Activated CD8-positive, alpha-beta T cell treated with anti-CD3 and anti-CD28 coated beads for 36 hours (primary cell): ENCODE results near the gene ZNF688. TPM values are rescaled to one million over a fixed set of nuclear protein-coding genes. Genes with fewer than 3 reads are reported as not detected.

ENCODE experiments used
- ATAC-seq: fragments of 200-7000 bp; cut with Tn5 transposase; one replicate; pipeline ENCODE4 v1.10.0; 2021; ENCODE audit warnings: mild to moderate bottlenecking, moderate library complexity
- CTCF ChIA-PET: fragments of 350-600 bp; sonication (Branson Sonifier 250); formaldehyde crosslinking; loops from one replicate; lab custom pipeline; 2021; ENCODE audit warnings: antibody characterized with exemption; lab: Charles Lee
- POLR2A ChIA-PET: fragments of 350-600 bp; sonication (Branson Sonifier 250); formaldehyde crosslinking; loops from one replicate; lab custom pipeline; 2021; ENCODE audit warnings: antibody characterized with exemption; lab: Charles Lee
- DNase-seq: peaks from one replicate; pipeline ENCODE4 v3.0.0-alpha.2; 2020
- H3K27ac Mint-ChIP-seq: one replicate; pipeline ENCODE4 v1.8.0; 2021; ENCODE audit warnings: mild to moderate bottlenecking, mixed read lengths
- H3K27me3 Mint-ChIP-seq: one replicate; pipeline ENCODE4 v1.8.0; 2021; ENCODE audit warnings: mixed read lengths
- H3K36me3 Mint-ChIP-seq: one replicate; pipeline ENCODE4 v1.8.0; 2021; ENCODE audit warnings: low read depth, mixed read lengths
- H3K4me1 Mint-ChIP-seq: one replicate; pipeline ENCODE4 v1.8.0; 2021; ENCODE audit warnings: low read depth, mixed read lengths
- H3K4me3 Mint-ChIP-seq: one replicate; pipeline ENCODE4 v1.8.0; 2021; ENCODE audit warnings: mild to moderate bottlenecking, moderate library complexity, mixed read lengths
- H3K9me3 Mint-ChIP-seq: one replicate; pipeline ENCODE4 v1.8.0; 2021; ENCODE audit warnings: mixed read lengths
- intact Hi-C: fragments of 100-400 bp; cut with micrococcal nuclease; formaldehyde crosslinking; loops from one replicate; pipeline ENCODE4 v1.10.0; 2022
- total RNA-seq, 2 experiments: library from RNA; stranded (reverse); gene quantifications; one replicate each; pipeline ENCODE4 v1.2.3, GENCODE V29; 2021
- TF ChIP-seq, protein P1 (sequence below): fragments of 200-600 bp; IDR thresholded peaks from one replicate; pipeline ENCODE4 v1.8.0; 2022; ENCODE audit warnings: antibody characterized with exemption, mild to moderate bottlenecking

Gene ZNF688
- total RNA-seq, 2 experiments from 2014 or later, result 4.7 to 5.5 TPM

DNA sequence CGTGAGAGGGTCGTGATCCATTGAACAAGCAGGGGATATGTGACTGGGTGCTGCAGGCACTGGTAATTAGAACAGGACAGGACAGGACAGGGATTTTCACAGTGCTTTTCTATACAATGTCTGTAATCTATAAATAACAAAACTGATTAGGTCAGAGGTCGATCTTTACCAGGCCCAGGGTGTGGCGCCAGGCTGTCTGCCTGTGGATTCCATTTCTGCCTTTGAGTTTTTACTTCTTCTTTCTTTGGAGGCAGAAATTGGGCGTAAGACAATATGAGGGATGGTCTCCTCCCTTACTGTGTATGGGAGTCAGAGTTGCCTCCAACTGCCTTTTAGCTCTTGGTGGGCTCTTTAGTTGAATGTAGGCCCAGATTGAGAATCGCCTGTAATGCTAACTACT, 11.8 kb downstream of the ZNF688 start:
- Mint-ChIP-seq H3K4me3 (no peak overlapping the region), H3K36me3 (peaks cover 13% of the 10 kb centered on the region), H3K27ac (peak overlapping the region; percentile 75), H3K27me3 (no peaks in the 10 kb centered on the region), H3K4me1 (peaks cover 28% of the 10 kb centered on the region), H3K9me3 (no peaks in the 10 kb centered on the region)
- TF ChIP-seq, protein P1, sequence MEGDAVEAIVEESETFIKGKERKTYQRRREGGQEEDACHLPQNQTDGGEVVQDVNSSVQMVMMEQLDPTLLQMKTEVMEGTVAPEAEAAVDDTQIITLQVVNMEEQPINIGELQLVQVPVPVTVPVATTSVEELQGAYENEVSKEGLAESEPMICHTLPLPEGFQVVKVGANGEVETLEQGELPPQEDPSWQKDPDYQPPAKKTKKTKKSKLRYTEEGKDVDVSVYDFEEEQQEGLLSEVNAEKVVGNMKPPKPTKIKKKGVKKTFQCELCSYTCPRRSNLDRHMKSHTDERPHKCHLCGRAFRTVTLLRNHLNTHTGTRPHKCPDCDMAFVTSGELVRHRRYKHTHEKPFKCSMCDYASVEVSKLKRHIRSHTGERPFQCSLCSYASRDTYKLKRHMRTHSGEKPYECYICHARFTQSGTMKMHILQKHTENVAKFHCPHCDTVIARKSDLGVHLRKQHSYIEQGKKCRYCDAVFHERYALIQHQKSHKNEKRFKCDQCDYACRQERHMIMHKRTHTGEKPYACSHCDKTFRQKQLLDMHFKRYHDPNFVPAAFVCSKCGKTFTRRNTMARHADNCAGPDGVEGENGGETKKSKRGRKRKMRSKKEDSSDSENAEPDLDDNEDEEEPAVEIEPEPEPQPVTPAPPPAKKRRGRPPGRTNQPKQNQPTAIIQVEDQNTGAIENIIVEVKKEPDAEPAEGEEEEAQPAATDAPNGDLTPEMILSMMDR, result no peak
- no peak for ATAC-seq
- DNase-seq, result no peak
- intact Hi-C loops, result loop anchor here (10.0 kb wide), 1 partner anchor 465 kb away; the partner anchor contains the start of genes TBX6 and YPEL3
- POLR2A ChIA-PET, result interaction anchor here (3.1 to 3.4 kb wide), 2 partner anchors 8 to 12 kb away, joined by 27 read pairs; partner anchors contain the start of gene ZNF688
- CTCF ChIA-PET, result interaction anchor here (4.2 kb wide), 1 partner anchor 25 kb away, joined by 18 read pairs; the partner anchor contains the start of gene ZNF747

DNA sequence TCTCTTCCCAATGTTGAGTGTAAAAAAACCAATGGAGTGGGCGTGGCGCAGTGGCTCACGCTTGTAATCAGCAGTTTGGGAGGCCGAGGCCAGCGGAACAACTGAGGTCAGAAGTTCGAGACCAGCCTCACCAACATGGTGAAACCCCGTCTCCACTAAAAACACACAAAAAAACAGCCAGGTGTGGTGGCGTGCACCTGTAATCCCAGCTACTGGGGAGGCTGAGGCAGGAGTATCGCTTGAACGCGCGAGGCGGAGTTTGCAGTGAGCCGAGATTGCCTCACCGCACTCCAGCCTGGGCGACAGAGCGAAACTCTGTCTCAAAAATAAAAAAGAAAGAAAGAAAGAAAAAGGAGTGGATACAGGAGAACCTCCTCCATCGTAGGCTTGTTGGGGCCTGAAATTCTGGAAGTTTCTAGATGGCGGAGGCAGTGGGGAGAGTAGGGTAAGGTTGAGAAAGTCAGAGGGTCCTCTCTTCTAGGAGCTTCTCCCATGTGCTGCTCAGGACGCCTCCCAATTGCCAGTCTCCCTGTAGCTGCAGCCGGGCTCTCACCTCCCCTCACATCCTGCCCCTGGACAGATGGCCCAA, 12.6 kb downstream of the ZNF688 start:
- Mint-ChIP-seq H3K27me3 (no peaks in the 10 kb centered on the region), H3K4me3 (peak overlapping the region; percentile 88), H3K4me1 (peaks cover 34% of the 10 kb centered on the region), H3K36me3 (peaks cover 20% of the 10 kb centered on the region), H3K27ac (peak overlapping the region; percentile 94), H3K9me3 (no peaks in the 10 kb centered on the region)
- CTCF ChIA-PET, result interaction anchor here (0.6 to 4.2 kb wide), 14 partner anchors 9 to 187 kb away, joined by 3 to 18 read pairs (median 4); partner anchors contain the start of genes DCTPP1, ZNF688, ZNF747 and ZNF785
- DNase-seq (no peak), ATAC-seq (no peak)
- intact Hi-C loops, result loop anchor here (1.0 to 10.0 kb wide), 2 partner anchors 24 to 464 kb away; partner anchors contain the start of genes TBX6 and YPEL3
- TF ChIP-seq, protein P1, result no peak
- POLR2A ChIA-PET, result interaction anchor here (0.6 to 3.4 kb wide), 8 partner anchors 9 to 67 kb away, joined by 3 to 42 read pairs (median 8); partner anchors contain the start of genes ZNF688, ZNF747 and ZNF785

DNA sequence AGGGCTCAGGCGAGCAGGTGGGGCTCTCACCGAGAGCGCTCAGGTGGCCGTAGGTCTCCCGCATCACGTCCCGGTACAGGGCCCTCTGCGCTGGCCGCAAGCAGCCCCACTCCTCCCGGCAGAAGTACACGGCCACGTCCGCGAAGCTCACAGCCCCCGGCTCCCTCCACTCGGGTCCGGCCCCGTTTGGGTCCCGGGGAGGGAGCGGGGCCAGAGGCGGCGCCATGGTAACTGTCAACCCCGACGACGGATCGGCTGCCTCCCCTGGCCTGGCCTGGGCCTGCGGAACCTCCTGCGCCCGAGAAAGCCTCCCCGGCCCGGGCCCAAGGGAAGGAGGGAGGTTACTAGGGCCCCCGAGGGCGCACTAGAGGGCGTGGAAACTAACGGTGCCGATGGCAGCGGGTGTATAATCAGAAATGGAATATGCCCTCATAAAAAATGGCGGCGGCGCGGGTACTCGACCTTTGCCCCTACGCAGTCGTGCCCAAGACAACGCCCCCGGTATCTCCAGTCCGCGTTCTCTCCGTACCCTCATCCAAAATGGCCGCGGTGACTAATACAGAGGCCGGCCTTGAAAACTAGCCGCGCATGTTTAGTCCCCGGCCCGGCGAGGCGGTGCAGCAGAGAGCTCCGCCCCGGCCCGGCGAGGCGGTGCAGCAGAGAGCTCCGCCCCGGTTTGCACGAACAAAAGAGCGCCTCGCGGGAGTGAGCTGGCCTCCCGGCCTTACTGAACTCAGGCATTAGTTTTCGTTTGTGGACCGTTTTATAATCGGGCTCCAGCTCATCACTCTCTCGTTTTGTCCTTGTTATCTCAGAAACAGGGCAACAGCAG, 13.3 kb downstream of the ZNF688 start, which contains the start of gene ZNF764:
TSS of gene ZNF764 (minus strand) at position 418 of the 832 bp plus-strand sequence. CDS start at position 226, 192 bp downstream.
- CTCF ChIA-PET, result interaction anchor here (0.6 to 4.2 kb wide), 17 partner anchors 10 to 187 kb away, joined by 3 to 18 read pairs (median 4); partner anchors contain the start of genes DCTPP1, ZNF688, ZNF747 and ZNF785

DNA sequence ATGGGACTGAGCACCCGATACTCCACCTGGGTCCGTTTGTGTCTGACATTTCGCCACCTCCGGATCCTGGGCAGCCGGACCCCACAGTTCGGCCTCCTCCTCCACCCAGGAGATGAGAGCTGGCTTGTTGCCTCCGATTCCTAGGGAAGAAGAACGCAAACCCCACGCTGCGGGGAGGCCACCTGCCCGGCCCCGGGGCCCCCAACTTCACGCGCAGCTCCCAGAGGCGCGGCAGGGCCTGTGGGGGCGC, 13.9 kb downstream of the ZNF688 start:
- Mint-ChIP-seq H3K27ac (peak overlapping the region; percentile 94), H3K4me3 (peak overlapping the region; percentile 88), H3K27me3 (no peaks in the 10 kb centered on the region), H3K9me3 (no peaks in the 10 kb centered on the region), H3K4me1 (peaks cover 47% of the 10 kb centered on the region), H3K36me3 (peaks cover 32% of the 10 kb centered on the region)
- intact Hi-C loops, result loop anchor here (10.0 kb wide), 1 partner anchor 463 kb away; the partner anchor contains the start of genes TBX6 and YPEL3
- POLR2A ChIA-PET, result interaction anchor here (0.6 to 3.4 kb wide), 11 partner anchors 8 to 574 kb away, joined by 3 to 42 read pairs (median 6); partner anchors contain the start of genes ZNF688, ZNF747 and ZNF785
- ATAC-seq, result no peak
- DNase-seq, result no peak
- TF ChIP-seq, protein P1, result no peak
- CTCF ChIA-PET, result interaction anchor here (1.1 to 4.2 kb wide), 12 partner anchors 11 to 128 kb away, joined by 3 to 18 read pairs (median 4); partner anchors contain the start of genes DCTPP1, ZNF688 and ZNF747

More for the DNA sequence above, 13.3 kb downstream of the ZNF688 start, which contains the start of gene ZNF764:
- peaks cover 41% of the 10 kb centered on the region for H3K4me1 Mint-ChIP-seq
- H3K9me3 Mint-ChIP-seq, result no peaks in the 10 kb centered on the region
- H3K4me3 Mint-ChIP-seq, result peak within 1 kb of the TSS; percentile 88
- TF ChIP-seq, protein P1, result no peak
- H3K27ac Mint-ChIP-seq, result peak within 1 kb of the TSS; percentile 94
- intact Hi-C loops, result loop anchor here (1.0 to 10.0 kb wide), 2 partner anchors 23 to 463 kb away; partner anchors contain the start of genes TBX6 and YPEL3
- no peaks in the 10 kb centered on the region for H3K27me3 Mint-ChIP-seq
- peak; percentile 99 for DNase-seq
- peaks cover 27% of the 10 kb centered on the region for H3K36me3 Mint-ChIP-seq
- peak; percentile 96 for ATAC-seq
- POLR2A ChIA-PET, result interaction anchor here (0.6 to 3.4 kb wide), 14 partner anchors 9 to 66 kb away, joined by 3 to 42 read pairs (median 5); partner anchors contain the start of genes ZNF688, ZNF747 and ZNF785
